ENCODE data around the gene TNFRSF1A. TPM values are rescaled to one million over a fixed set of nuclear protein-coding genes. Genes with fewer than 3 reads are reported as not detected.

Gene TNFRSF1A
- total RNA-seq, 1 donor from 2014 or later = 159 TPM

Other genes with a start within 250 kb of the TNFRSF1A start
- 2.2 and 3.0 TPM in 2 replicates for gene VWF, start 217.4 kb downstream of the TNFRSF1A start, total RNA-seq
- gene CD9, start 141.7 kb downstream of the TNFRSF1A start, total RNA-seq = 333 and 1,067 TPM in 2 replicates
- 1.4 and 2.7 TPM in 2 replicates for gene PLEKHG6, start 31.4 kb downstream of the TNFRSF1A start, total RNA-seq
- gene SCNN1A, start 33.5 kb upstream of the TNFRSF1A start, total RNA-seq = 57.5 and 243 TPM in 2 replicates
- 58.5 and 103 TPM in 2 replicates for gene LTBR, start 42.1 kb upstream of the TNFRSF1A start, total RNA-seq
- gene CD27, start 102.9 kb upstream of the TNFRSF1A start, total RNA-seq = not detected in 2 replicates
- gene TAPBPL, start 110.0 kb upstream of the TNFRSF1A start, total RNA-seq = 8.2 and 19.1 TPM in 2 replicates
- 1.8 and 2.3 TPM in 2 replicates for gene VAMP1, start 128.6 kb upstream of the TNFRSF1A start, total RNA-seq
- gene MRPL51, start 151.2 kb upstream of the TNFRSF1A start, total RNA-seq = 57.1 and 84.9 TPM in 2 replicates
- 28.1 and 138 TPM in 2 replicates for gene NCAPD2, start 152.0 kb upstream of the TNFRSF1A start, total RNA-seq
- gene GAPDH, start 192.4 kb upstream of the TNFRSF1A start, total RNA-seq = 5,930 and 6,897 TPM in 2 replicates
- gene IFFO1, start 214.0 kb upstream of the TNFRSF1A start, total RNA-seq = 3.8 and 5.2 TPM in 2 replicates
- 16.5 and 32.3 TPM in 2 replicates for gene NOP2, start 226.2 kb upstream of the TNFRSF1A start, total RNA-seq